ENCODE data around the gene PSME3IP1.
"Not testable (repeated sequence)": the region's sequence is repeated elsewhere in the genome, so short reads cannot be mapped to it uniquely, and the experiment has no call there.

The PSME3IP1 gene

DNA sequence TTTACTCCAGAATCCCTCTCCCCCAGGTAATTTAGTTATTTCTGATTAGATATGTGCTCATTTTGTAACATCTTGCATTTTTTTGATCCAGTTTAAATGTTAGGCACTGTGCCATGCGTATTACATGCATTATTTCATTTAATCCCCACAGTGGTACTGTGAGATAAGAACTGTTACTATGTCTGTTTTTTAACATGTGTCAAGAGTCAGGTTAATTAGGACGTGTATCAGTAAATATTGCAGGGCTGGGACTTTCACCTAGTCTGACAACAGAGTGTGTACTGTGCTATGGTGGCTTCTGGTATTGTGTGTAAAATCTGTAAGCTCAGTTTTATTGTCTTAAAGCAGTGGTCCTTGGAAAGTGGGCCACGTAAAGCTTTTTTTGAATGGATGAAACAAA, 10.9 kb upstream of the PSME3IP1 start:
- no peak for DNase-seq

DNA sequence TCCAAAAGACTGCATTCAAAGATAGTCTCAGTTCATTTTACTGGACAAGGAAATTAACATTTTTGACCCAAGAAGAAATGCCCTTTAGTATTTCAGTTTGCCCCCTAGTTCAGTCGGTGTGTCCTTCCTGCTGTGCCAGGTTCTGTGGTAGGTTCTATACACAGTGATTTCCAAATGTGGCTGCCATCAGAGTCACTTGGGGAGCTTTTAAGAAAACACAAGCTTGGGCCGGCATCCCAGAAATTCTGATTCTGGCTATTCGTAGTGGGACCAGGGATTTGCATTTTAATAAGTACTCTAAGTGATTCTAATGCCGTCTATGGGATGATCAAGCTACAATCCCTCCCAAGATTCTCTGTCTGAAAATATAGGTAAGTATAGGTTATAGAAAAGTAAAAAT, 10.4 kb upstream of the PSME3IP1 start:
- no peak for DNase-seq

DNA sequence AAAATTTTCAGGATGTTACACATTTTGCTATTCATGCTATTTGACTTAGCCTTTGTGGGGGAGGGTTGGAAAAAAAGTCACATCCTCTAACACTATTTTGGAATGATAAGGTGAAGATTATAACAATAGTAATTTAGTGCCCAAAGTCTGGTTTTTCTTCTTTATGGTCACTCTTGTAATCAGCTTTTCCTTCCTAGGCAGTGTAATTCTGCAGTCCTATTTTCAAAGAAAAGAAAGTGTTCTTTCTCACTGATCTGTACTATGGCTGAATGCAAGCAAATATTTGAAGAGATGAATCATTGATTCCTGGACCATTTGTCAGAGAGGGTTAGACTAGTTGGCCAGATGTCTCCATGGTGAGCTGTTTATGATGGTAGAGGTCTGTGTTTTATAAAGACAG, 8.7 kb upstream of the PSME3IP1 start:
- no peak for DNase-seq

DNA sequence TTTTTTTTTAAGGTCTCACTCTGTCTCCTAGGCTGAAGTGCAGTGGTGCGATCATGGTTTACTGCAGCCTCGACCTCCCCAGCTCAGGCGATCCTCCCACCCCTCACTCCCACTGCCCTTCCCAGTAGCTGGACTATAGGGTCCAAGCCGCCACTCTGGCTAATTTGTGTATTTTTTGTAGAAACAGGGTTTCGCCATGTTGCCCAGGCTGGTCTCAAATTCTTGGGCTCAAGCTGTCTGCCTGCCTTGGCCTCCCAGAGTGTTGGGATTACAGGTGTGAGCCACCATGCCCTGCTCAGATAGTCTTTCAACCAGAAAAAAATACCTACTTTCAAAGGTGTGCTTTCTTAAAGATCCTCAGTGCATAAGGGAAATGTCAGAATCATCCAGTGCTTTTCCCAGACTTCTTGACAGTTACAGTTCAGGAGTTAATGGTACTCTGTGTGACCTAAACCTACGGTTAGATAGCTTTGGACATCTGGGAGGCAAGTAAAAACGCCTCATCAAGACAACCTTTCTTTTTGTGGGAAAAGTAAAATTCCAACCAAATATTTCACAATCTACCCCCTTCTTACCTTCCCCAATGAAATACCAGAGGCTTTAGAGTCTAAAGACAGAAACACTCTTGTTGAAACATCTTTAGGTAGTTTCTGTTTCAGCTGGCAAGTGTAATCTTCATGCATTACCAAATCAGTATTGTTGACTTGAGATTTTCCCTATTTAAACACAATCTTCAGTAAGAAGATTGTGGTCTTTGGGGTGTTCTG, 7.1 kb upstream of the PSME3IP1 start:
- no peak for DNase-seq

DNA sequence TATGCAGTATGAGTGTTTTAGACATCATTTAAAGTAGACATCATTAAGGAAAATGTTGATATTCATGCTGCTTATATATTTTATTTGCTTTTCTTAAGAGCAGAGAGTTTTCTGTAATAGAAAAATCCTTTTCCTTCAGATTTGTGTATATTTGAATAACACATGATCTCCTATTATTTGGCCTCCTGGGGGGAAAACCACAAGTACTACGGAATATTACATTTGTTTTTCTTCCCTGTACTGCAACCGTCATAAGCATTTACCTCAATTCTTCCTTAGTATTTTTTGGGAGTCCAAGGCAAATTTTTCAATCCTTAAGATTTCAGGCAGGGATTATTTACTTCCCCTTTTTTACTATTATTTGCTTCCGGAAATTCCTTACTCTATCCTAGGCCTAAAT, 6.3 kb upstream of the PSME3IP1 start:
- no peak for DNase-seq

DNA sequence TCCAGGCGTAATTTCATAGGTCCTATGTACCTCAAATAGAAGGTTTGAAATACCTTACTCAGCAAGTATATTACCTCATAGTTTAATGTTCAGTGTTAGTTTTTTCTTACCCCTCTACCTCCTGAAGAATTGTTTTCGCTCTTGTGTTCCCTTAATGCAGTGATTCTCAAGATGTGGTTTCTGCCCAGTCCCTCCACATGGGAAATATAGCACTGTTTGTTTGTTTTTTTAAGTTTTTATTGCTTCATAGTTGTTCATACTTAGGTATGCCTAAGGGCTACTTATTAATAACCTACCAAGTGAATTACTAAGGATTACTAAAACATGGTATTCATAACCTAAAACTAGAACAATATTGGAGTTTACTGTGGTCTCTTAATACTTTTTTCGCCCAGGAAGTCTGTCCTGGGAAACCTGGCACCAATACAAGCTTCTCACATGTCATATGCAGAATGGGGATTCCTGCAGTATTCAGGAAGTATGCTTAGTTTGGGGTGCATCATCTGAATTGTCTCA, 5.3 kb upstream of the PSME3IP1 start:
- DNase-seq: no peak

DNA sequence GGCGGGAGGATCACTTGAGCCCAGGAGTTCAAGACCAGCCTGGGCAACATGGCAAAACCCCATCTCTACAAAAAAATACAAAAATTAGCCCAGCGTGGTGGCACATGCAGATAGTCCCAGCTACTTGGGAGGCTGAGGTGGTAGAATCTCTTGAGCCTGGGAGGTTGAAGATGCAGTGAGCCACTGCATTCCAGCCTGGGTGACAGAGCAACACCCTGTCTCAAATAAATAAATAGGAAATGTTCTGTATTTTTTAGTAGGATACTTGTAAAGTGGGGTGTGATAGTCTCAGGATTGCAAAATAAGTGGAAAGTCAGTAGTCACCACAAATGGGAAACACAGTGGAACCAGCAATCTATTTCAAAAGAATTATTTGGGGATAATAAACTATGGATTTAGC, 4.3 kb upstream of the PSME3IP1 start:
- DNase-seq: no peak

DNA sequence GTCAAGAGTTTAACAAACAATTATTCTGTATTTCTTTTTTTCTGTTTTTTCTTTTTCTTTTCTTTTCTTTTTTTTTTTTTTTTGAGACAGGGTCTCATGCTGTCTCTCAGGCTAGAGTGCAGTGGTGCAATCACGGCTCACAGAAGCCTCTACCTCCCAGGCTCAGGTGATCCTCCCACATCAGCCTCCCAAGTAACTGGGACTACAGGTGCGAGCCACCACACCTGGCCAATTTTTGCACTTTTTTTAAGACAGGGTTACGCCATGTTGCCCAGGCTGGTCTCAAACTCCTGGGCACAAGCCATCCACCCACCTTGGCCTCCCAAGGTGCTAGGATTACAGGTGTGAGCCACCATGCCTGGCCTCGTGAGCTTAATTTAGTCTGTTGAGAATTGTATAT, 3.7 kb upstream of the PSME3IP1 start:
- DNase-seq: not testable (repeated sequence)

DNA sequence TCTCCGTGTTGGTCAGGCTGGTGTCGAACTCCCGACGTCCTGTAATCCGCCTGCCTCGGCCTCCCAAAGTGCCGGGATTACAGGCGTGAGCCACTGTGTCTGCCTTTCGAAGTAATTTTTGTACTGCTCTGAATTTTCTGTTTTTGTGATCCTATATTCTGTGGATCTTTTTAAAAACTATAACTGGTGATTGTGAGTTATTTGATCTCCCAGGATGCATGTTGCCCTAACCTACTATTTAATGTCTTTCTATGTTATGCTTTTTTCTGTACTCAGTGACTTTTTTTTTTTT, 2.8 kb upstream of the PSME3IP1 start:
- DNase-seq: no peak

DNA sequence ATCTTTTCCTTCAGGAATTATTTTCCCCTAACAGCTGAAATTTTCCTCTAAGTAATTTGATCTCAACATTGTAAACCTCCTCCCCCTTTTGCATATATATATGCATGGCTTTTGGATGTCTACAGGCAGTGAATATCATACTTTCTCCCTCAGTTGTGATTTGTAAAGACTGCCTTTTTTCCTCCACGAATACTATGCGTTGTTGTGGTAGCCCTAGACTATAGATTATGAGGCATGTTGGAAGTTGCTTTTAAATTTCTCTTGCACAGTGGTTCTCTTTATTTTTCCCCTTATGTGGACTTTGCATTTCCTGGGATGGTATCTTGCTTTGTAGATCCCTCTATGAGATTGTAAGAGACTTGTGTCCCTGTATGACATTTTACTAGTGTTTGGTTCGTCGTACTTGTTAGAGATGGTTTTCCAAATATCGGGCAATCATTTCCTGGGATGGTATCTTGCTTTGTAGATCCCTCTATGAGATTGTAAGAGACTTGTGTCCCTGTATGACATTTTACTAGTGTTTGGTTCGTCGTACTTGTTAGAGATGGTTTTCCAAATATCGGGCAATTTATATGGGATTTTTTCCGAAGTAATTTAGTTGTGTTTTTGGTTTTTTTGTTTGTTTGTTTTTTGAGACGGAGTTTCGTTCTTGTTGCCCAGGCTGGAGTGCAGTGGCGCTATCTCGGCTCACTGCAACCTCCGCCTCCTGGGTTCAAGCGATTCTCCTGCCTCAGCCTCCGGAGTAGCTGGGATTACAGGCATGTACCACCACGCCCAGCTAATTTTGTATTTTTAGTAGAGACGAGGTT, 2.3 kb upstream of the PSME3IP1 start:
- not testable (repeated sequence) for DNase-seq

DNA sequence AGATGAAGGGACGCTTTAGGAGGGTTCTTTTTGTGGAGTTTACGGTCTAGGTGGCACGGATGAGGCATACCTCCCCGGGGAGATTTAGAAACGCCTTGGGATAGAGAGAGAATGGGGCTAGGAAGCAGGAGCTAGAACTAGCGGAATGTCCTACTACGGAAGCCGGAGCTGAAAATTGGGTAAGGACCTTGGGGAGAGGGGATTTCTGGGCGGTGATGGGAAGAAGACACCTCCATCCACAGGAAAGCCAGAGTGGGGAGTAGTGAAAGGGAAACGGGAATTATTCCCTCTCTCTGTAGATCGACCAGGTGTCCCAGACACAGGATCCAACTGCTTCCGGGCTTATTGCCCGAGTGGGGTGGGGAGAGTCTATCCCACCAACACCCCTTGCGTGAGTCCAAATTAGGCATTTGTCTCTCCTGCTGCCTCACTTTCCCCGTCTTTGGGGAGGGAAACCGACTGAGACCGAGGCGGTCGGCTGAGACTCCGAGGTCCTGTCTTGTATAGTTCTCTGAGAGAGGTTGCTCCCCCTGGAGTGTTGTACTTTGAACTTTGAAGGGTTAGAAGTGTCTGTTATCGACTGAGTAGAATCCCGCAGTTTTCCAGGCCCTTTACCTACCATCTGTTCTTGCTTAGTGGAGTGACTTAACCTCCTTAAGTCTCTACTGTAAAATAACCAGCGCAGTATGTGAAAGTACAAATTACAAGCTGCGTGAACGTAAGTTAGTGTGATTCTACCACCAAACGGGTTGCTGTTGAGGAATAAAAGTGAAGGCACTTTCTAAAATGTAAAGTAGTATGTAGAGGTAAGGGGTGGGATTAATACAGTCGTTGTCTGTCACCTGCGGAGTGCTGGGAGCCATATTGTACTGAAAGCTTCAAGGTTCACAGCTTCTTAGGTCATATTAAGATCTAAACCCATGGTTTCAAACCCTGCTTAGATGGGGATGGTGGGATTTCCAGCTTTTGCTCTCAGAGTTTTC, 1.3 kb upstream of the PSME3IP1 start:
- no peak for DNase-seq

DNA sequence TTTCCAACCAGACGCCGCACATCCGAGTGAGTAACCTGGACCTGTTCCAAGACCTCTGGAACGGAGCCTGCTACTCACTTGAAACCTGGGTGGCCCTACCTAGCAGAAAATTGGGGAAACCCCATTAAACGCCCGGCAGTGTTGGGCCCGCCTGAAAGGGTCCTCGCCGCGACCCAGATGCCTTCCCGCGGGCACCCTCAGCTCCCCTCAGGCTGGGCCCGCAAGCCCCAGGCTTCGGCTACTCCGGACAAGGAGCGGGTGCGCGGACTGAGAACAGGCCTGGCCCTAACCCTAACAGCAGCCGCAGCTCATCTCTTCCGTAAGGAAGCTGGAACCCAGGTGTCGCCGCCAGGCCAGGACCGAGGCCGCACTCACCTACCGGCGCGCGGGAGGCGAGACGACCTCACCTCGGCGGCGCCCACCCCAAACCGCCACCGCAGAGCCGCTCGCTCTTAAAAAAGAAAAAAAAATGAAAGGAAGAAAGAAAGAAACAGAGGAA, 344 bp downstream of the PSME3IP1 start:
- no peak for DNase-seq

DNA sequence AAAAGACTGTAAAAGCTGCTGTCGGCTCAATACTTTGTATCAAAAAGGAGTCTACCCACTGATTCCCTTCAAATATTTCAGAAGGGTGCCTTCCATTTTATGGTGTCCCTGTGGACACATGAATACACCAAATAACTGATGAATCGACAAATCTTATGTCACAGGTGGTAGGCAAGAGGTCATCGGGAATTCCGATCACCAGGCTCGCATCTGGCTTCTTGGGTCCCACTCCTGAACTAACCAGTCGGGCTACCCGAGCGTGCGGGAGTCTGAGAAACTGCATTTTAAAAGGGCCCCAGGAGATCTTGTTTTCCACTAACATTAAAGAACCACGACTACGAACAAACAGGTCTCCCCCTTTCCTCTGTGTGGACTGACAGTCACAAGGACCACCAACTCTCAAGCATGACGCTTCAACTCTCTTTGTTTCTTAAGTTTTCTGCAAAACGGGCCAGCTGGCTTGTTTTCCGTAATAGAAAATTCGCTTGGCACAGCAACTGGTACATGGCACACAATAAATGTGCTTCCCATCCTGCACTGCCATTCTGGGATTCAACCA, 873 bp downstream of the PSME3IP1 start:
- no peak for DNase-seq

DNA sequence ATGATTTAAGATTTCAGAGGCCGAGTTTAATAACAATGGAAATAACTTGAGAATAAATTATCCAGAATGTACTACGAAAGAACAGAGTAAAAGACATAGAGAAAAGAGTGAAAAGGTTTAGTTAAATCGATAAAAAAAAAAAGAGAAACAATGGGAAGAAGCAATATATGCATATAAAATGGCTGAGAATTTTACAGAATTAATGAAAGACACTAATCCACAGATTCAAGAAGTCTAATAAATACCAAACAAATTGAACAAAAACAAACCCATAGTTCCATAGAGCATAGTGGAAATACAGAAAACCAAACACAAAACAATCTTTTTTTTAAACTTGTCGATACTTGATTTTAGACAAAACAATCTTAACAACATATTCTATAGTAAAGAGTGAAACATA, 1.7 kb downstream of the PSME3IP1 start:
- no peak for DNase-seq

DNA sequence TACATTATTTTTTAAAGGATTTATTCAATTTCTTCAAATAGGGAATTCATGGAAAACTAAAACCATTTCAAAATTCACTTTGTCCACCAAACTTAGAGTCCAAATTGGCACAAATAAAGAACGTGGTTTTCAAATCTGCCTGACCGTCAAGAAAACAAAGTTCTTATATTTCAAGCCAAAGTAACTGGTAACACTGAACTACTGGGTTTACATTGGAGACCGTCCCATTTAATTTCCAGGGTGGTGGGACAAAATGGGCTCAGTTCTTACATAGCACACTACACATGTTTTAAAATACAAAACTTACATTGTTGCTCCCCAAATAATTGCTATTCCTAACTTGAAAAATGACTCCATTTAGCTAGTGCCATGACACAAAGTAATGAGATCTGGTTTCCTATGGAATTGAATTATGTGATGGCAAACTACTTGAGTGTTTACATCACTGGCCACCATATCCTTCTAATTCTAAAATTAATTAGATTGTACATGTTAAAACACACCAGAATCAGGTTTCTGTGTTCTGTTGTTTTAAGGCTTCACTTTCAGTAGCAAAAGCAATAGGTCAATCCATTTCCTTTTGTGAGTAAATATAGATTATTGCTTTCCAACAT, 6.5 kb downstream of the PSME3IP1 start:
- no peak for DNase-seq

DNA sequence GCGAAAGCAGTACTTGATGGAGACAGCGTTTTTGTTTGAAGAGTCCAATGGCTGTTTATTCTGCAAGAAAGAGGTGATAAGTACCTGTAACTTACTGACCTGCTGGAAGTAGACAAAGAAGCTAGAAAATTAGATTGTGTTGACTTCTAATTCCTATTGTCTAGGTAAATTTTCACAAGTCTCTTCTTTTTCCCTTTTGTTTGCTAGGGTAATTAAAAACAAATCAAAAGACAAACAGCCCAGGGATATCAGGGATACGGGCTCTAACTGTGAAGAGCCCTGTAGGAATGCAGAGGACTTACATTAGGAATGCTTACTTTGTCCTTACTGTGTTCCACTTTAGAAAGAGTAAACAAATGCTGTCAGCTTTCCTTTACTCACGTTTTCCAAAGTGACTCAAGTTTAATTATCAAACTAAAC, 7.0 kb downstream of the PSME3IP1 start:
- DNase-seq: no peak

DNA sequence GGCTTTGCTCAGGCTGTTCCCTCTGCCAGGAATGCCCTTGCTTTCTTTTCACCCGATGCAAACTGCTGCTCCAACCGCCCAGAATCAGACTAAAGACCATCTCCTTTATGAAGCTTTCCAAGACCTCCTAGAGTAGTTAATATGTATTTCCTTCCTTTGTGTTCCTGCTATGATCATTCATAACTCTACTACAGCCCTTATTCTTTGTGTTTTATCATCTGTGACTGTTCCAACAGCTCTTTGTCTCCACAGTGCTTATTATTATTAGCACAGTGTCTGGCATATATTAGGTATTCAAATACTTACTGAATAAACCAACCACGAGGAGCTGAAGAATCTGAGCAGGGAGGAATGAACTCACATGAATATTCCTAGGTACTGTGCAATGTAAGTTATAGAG, 7.6 kb downstream of the PSME3IP1 start:
- no peak for DNase-seq

DNA sequence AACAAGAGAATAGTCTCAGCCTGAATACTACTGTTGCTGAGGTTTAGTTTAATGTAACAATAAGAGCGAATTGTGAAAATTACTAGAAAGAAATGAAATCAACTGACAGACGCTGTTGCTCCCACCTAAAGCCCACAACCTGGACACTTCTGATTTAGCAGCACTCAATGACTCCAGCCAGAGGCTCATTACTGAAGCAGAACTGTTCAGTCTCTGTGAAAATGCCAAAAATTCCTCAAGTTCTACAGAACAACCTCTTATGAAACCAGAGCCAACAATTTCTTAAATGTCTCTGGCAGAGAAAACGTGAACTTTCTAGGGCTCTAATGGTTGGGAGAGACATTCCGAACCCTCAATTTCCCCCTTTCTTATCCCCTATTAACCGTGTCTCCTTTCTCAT, 9.9 kb downstream of the PSME3IP1 start:
- DNase-seq: no peak

DNA sequence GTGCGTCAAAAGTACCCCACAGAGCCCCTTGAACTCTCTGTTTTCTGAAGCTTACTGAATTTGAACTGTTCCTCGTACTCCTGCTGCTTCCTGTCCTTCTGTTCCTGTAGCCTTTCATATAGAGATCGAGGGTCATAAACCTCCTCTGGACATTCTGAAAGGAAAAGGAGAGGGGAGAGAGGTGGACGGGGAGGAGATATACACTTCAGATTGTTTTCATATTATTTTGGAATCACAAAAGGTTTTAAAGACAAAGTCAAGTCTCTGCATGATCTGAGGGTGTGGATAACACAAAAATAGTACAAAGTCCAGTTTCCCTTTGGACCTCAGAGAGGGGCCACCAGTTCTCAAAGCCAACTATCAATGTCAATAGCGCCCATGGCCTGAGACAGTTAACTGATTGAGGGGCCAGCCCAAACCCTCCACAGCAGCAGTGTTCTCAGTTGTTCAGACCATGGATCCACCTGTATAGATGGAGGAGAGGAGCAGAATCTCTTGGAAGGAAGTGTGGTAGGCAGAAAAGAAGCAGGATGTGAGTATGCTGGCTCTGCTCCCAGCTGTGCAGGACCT, 13.0 kb downstream of the PSME3IP1 start:
- no peak for DNase-seq

DNA sequence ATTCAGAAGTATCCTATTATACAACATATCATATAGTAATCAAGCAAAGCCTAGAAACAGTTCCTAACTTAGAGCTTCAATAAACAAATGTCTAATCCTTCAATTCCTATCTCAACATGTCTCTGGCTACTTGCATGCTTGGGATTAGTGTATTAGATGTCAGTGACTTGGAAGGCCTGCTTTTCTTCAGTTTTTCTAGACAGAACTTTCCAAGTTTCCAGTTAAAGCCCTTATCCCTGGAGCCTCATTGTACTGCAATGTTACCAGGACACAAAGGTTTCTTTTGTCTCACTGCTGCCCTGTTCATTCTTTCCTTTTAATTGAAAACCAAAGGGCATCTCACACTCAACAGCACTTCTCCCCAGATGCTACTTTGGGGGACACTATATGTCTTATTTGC, 16.5 kb downstream of the PSME3IP1 start:
- no peak for DNase-seq

DNA sequence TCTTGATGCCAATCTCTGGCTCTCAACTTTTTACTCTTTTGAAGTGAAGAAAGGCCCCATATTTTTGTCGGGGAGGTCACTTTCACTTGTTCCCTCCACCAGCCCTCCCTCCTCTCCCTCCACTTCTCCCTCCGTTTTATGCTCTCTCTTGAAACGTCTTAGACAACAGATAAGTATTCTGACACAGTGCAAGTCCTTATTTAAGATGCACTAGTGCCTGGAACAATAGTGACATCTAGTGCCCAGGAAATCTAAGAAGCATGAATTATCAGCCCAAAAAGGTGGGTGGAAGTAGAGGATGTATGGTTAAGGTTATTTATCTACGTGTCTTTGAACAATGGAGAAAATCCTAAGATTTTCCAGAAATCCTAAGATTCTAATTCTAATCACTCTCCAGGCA, 17.9 kb downstream of the PSME3IP1 start:
- DNase-seq: no peak

DNA sequence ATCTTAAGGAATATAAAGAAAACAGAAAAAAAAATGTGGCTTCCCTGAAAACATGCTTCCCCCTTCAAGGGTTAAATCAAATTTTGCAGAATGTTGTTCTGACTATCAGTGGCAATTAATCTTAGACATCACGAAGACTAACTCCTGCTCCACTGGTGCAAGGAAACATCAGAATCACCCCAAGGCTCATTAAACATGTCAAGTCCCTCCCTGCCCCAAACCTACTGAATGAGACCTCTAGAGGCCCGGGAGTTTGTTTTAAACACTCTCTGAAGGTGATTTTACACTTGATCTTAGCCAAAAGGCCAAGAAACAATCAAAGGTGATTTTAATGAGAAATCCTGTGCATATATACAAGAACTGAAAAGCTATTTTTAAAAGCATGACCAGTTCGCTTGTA, 18.3 kb downstream of the PSME3IP1 start:
- no peak for DNase-seq
